Natural killer cell (primary cell): ENCODE measurements around the gene FADS2. TPM values are rescaled to one million over a fixed set of nuclear protein-coding genes. Genes with fewer than 3 reads are reported as not detected.

ENCODE experiments used
- ATAC-seq, 3 donors: fragments of 150-1000 bp in 2 of 3; fragments of 200-7000 bp in 1 of 3; cut with Tn5 transposase; 1 replicate in 1 of 3; 2 replicates in 2 of 3; pipeline ENCODE4 v1.10.0; 2021; ENCODE audit warnings: mild to moderate bottlenecking in 2 of 3, moderate library complexity in 2 of 3
- DNase-seq, 2 donors: peaks; one replicate each; pipeline versions ENCODE4 v3.0.0 to v3.0.0-alpha.2; 2013 to 2021; ENCODE audit warnings: mixed read lengths in 1 of 2
- H3K27ac ChIP-seq: one replicate; pipeline ENCODE4 v1.5.1; 2013; ENCODE audit warnings: mild to moderate bottlenecking, low read length
- H3K27me3 ChIP-seq: one replicate; pipeline ENCODE4 v1.6.1; 2013; ENCODE audit warnings: low read length; ENCODE audit not compliant: control insufficient read depth, insufficient read depth
- H3K36me3 ChIP-seq: one replicate; pipeline ENCODE4 v1.6.1; 2013; ENCODE audit warnings: low read length; ENCODE audit not compliant: control insufficient read depth, insufficient read depth
- H3K4me1 ChIP-seq: one replicate; pipeline ENCODE4 v1.6.1; 2013; ENCODE audit warnings: low read length; ENCODE audit not compliant: control insufficient read depth, insufficient read depth
- H3K4me3 ChIP-seq: one replicate; pipeline ENCODE4 v1.5.1; 2013; ENCODE audit warnings: low read length
- H3K9me3 ChIP-seq: one replicate; pipeline ENCODE4 v1.6.1; 2013; ENCODE audit warnings: low read length; ENCODE audit not compliant: control insufficient read depth, insufficient read depth
- H3K27ac Mint-ChIP-seq, 2 donors: one replicate each; pipeline ENCODE4 v1.8.0; 2022; ENCODE audit warnings: mild to moderate bottlenecking in 2 of 2, mixed read lengths in 2 of 2, moderate library complexity in 1 of 2
- H3K27me3 Mint-ChIP-seq, 2 donors: one replicate each; pipeline ENCODE4 v1.8.0; 2022; ENCODE audit warnings: low read depth in 2 of 2, mixed read lengths in 2 of 2
- H3K36me3 Mint-ChIP-seq: one replicate; pipeline ENCODE4 v1.8.0; 2022; ENCODE audit warnings: mixed read lengths
- H3K4me1 Mint-ChIP-seq, 2 donors: one replicate each; pipeline ENCODE4 v1.8.0; 2022; ENCODE audit warnings: mixed read lengths in 2 of 2
- H3K4me3 Mint-ChIP-seq: one replicate; pipeline ENCODE4 v1.8.0; 2022; ENCODE audit warnings: mild to moderate bottlenecking, moderate library complexity, mixed read lengths
- H3K9me3 Mint-ChIP-seq, 2 donors: one replicate each; pipeline ENCODE4 v1.8.0; 2022; ENCODE audit warnings: mixed read lengths in 2 of 2
- CTCF ChIP-seq: fragments of 200-600 bp; IDR thresholded peaks from one replicate; pipeline ENCODE4 v1.8.0; 2022; ENCODE audit warnings: antibody characterized with exemption
- WGBS: methylation state at CpG from one replicate; pipeline ENCODE4 v1.1.7; 2013; ENCODE audit warnings: missing lambda C conversion rate; ENCODE audit not compliant: insufficient coverage; 5-methylcytosine and 5-hydroxymethylcytosine counted together
- intact Hi-C: fragments of 100-400 bp; cut with micrococcal nuclease; formaldehyde crosslinking; loops from one replicate; pipeline ENCODE4 v1.14.2; 2022
- total RNA-seq, 4 donors: library from RNA; stranded (reverse); fragments of 120-200 nt in 1 of 4; gene quantifications; one replicate each; pipeline versions ENCODE4 v1.2.3 to v1.2.4, GENCODE V29; 2013 to 2022

Gene FADS2
- total RNA-seq, 3 donors from 2014 or later (not counting 1 experiment from before 2014, with no cell fraction given): 30.4 to 52.7 (median 34.4) TPM

GRCh38 chr11:61863548-61864081 lies 35.5 kb downstream of the FADS2 start:
- H3K27ac ChIP-seq: no peak overlapping the region
- no peak overlapping the region for H3K4me3 Mint-ChIP-seq
- no peak overlapping the region for H3K27ac Mint-ChIP-seq
- H3K4me3 ChIP-seq: no peak overlapping the region
- no peaks in the 10 kb centered on the region for H3K27me3 ChIP-seq
- no peaks in the 10 kb centered on the region for H3K9me3 ChIP-seq
- intact Hi-C loops: no loop called here
- WGBS: 91% methylated on average over 13 of the region's 13 CpGs
- H3K9me3 Mint-ChIP-seq: no peaks in the 10 kb centered on the region
- no peaks in the 10 kb centered on the region for H3K36me3 Mint-ChIP-seq
- no peaks in the 10 kb centered on the region for H3K4me1 Mint-ChIP-seq
- no peaks in the 10 kb centered on the region for H3K4me1 ChIP-seq
- DNase-seq (no peak), ATAC-seq (no peak)
- no peaks in the 10 kb centered on the region for H3K27me3 Mint-ChIP-seq
- TF ChIP-seq CTCF: no peak
- no peaks in the 10 kb centered on the region for H3K36me3 ChIP-seq

DNA sequence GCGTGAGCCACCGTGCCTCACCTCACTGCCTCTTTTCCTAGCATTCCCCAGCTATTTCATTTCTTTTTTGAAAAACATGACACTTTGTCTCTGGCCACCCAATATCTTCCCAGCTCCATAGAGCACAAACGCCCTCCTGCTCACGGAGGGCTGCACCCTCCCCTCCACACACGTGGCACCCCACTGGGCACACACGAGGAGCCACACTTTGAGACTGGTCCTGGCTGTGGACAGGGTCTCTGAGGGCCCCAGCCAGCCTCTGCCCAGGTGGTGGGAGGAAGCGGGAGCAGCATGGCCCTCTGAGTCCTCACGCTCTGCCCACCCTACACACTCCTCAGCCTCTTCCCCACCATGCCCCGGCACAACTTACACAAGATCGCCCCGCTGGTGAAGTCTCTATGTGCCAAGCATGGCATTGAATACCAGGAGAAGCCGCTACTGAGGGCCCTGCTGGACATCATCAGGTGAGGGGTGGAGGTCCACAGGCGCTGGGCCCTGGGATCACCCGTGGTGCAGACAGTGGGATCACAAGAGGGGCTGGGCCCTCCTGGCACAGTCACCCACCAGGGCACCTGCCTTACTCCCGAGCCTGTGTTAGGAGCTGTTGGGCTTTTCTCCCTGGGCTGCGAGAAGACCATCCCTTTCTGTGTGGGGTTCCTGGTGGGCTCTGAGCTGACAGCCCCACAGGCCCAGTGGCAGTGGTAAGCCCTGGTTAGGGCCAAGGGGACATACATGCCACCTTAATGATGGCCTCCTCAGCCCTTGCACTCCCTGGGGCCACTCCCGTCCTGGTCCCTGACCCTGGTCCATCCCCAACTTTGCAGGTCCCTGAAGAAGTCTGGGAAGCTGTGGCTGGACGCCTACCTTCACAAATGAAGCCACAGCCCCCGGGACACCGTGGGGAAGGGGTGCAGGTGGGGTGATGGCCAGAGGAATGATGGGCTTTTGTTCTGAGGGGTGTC lies 37.0 kb downstream of the FADS2 start:
- intact Hi-C loops: no loop called here
- H3K27me3 Mint-ChIP-seq: no peaks in the 10 kb centered on the region
- H3K36me3 Mint-ChIP-seq: no peaks in the 10 kb centered on the region
- Histone ChIP-seq H3K4me3 (no peak overlapping the region), H3K27ac (no peak overlapping the region), H3K4me1 (no peaks in the 10 kb centered on the region), H3K36me3 (no peaks in the 10 kb centered on the region), H3K27me3 (no peaks in the 10 kb centered on the region), H3K9me3 (no peaks in the 10 kb centered on the region)
- no peak for TF ChIP-seq CTCF
- no peaks in the 10 kb centered on the region for H3K9me3 Mint-ChIP-seq
- WGBS: 92% methylated on average over 20 of the region's 20 CpGs
- peak overlapping the region in 1 of 2 donors; percentile 42 for H3K27ac Mint-ChIP-seq
- DNase-seq (no peak), ATAC-seq (no peak)
- no peak overlapping the region for H3K4me3 Mint-ChIP-seq
- no peaks in the 10 kb centered on the region for H3K4me1 Mint-ChIP-seq

DNA sequence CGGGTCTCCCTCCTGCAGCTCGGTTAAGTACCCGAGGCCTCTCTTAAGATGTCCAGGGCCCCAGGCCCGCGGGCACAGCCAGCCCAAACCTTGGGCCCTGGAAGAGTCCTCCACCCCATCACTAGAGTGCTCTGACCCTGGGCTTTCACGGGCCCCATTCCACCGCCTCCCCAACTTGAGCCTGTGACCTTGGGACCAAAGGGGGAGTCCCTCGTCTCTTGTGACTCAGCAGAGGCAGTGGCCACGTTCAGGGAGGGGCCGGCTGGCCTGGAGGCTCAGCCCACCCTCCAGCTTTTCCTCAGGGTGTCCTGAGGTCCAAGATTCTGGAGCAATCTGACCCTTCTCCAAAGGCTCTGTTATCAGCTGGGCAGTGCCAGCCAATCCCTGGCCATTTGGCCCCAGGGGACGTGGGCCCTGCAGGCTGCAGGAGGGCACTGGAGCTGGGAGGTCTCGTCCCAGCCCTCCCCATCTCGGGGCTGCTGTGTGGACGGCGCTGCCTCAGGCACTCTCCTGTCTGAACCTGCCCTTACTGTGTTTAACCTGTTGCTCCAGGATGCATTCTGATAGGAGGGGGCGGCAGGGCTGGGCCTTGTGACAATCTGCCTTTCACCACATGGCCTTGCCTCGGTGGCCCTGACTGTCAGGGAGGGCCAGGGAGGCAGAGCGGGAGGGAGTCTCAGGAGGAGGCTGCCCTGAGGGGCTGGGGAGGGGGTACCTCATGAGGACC lies 38.3 kb downstream of the FADS2 start:
- Mint-ChIP-seq H3K36me3 (no peaks in the 10 kb centered on the region), H3K27ac (no peak overlapping the region), H3K4me3 (no peak overlapping the region), H3K27me3 (no peaks in the 10 kb centered on the region), H3K4me1 (peaks cover 5 to 8% of the 10 kb centered on the region in 2 donors), H3K9me3 (no peaks in the 10 kb centered on the region)
- Histone ChIP-seq H3K9me3 (no peaks in the 10 kb centered on the region), H3K27ac (no peak overlapping the region), H3K36me3 (no peaks in the 10 kb centered on the region), H3K27me3 (no peaks in the 10 kb centered on the region), H3K4me3 (no peak overlapping the region), H3K4me1 (peaks cover 6% of the 10 kb centered on the region)
- TF ChIP-seq CTCF: no peak
- DNase-seq (no peak), ATAC-seq (no peak)
- intact Hi-C loops: no loop called here
- 89% methylated on average over 18 of the region's 18 CpGs for WGBS
